IMR-90 (cell line): Measurements from ENCODE around the gene KRTAP9-3. TPM values are rescaled to one million over a fixed set of nuclear protein-coding genes. Genes with fewer than 3 reads are reported as not detected.
"Not testable (repeated sequence)": the region's sequence is repeated elsewhere in the genome, so short reads cannot be mapped to it uniquely, and the experiment has no call there.

Experiments
- ATAC-seq: fragments of 200-7000 bp; cut with Tn5 transposase; 2 replicates; pipeline ENCODE4 v1.9.1; 2020; ENCODE audit warnings: low read depth, mild to moderate bottlenecking, moderate library complexity
- BruUV-seq: library from RNA; stranded (reverse); fragments of 400-500 nt; replicated peaks from 2 replicates; lab custom pipeline; 2021; lab: Mats Ljungman, UMichigan
- CTCF ChIA-PET: fragments of 300-600 bp; formaldehyde crosslinking; extraction: SDS; loops from one replicate; lab custom pipeline; 2021; ENCODE audit warnings: antibody characterized with exemption; lab: Yijun Ruan, JAX
- POLR2A ChIA-PET: fragments of 300-600 bp; sonication (Branson Sonifier 250); formaldehyde crosslinking; loops from one replicate; lab custom pipeline; 2022; ENCODE audit warnings: antibody characterized with exemption; ENCODE audit not compliant: unreplicated experiment; lab: Charles Lee
- DNase-seq: peaks from one replicate; pipeline ENCODE4 v3.0.0; 2013
- H2AFZ ChIP-seq: replicated peaks from 2 replicates; pipeline ENCODE3; 2013; ENCODE audit warnings: low read length, mild to moderate bottlenecking; ENCODE audit not compliant: poor library complexity
- H2AK5ac ChIP-seq: 2 replicates; pipeline ENCODE4 v1.6.1; 2013; ENCODE audit warnings: low read depth, low read length, inconsistent platforms
- H2AK9ac ChIP-seq: replicated peaks from 2 replicates; pipeline ENCODE3; 2013; ENCODE audit warnings: mild to moderate bottlenecking, low read depth, low read length, moderate library complexity; ENCODE audit not compliant: poor library complexity
- H2BK120ac ChIP-seq: 2 replicates; pipeline ENCODE4 v1.6.1; 2013; ENCODE audit warnings: low read depth, low read length, inconsistent platforms
- H2BK15ac ChIP-seq: 3 replicates; pipeline ENCODE4 v1.6.1; 2013; ENCODE audit warnings: low read depth, low read length, inconsistent platforms
- H2BK20ac ChIP-seq: 2 replicates; pipeline ENCODE4 v1.6.1; 2013; ENCODE audit warnings: low read depth, mild to moderate bottlenecking, inconsistent platforms, low read length, moderate library complexity
- H2BK5ac ChIP-seq: 2 replicates; pipeline ENCODE4 v1.6.1; 2013; ENCODE audit warnings: mild to moderate bottlenecking, low read depth, low read length, inconsistent platforms; ENCODE audit not compliant: poor library complexity, severe bottlenecking
- H3K14ac ChIP-seq: replicated peaks from 2 replicates; pipeline ENCODE4 v1.6.1; 2013; ENCODE audit warnings: low read depth, low read length, inconsistent platforms
- H3K18ac ChIP-seq: 2 replicates; pipeline ENCODE4 v1.6.1; 2013; ENCODE audit warnings: low read depth, low read length, control low read depth
- H3K23ac ChIP-seq: 2 replicates; pipeline ENCODE4 v1.6.1; 2013; ENCODE audit warnings: low read depth, low read length, inconsistent platforms
- H3K27ac ChIP-seq: 2 replicates; pipeline ENCODE4 v1.5.1; 2013; ENCODE audit warnings: mild to moderate bottlenecking, control low read depth, low read length; ENCODE audit not compliant: insufficient read depth
- H3K27me3 ChIP-seq: 2 replicates; pipeline ENCODE4 v1.6.1; 2013; ENCODE audit warnings: low read length; ENCODE audit not compliant: control insufficient read depth, insufficient read depth
- H3K36me3 ChIP-seq: 2 replicates; pipeline ENCODE4 v1.6.1; 2013; ENCODE audit warnings: low read length, mixed read lengths; ENCODE audit not compliant: control insufficient read depth, insufficient read depth
- H3K4ac ChIP-seq: 2 replicates; pipeline ENCODE4 v1.6.1; 2013; ENCODE audit warnings: low read depth, low read length, inconsistent platforms
- H3K4me1 ChIP-seq: 2 replicates; pipeline ENCODE4 v1.6.1; 2013; ENCODE audit warnings: low read length, mixed read lengths; ENCODE audit not compliant: control insufficient read depth, insufficient read depth
- H3K4me2 ChIP-seq: 2 replicates; pipeline ENCODE4 v1.6.1; 2013; ENCODE audit warnings: low read depth, mild to moderate bottlenecking, control low read depth, low read length, moderate library complexity
- H3K4me3 ChIP-seq: 2 replicates; pipeline ENCODE4 v1.5.1; 2013; ENCODE audit warnings: low read depth, mild to moderate bottlenecking, control low read depth, low read length, moderate library complexity; ENCODE audit not compliant: insufficient read depth
- H3K56ac ChIP-seq: 2 replicates; pipeline ENCODE4 v1.6.1; 2013; ENCODE audit warnings: low read length, inconsistent platforms; ENCODE audit not compliant: insufficient read depth; ENCODE audit errors: extremely low read depth
- H3K79me1 ChIP-seq, 2 experiments: 2 replicates each; pipeline ENCODE4 v1.6.1; 2013; ENCODE audit warnings: low read length in 2 of 2, inconsistent platforms in 1 of 2, low read depth in 1 of 2
- H3K9ac ChIP-seq: 2 replicates; pipeline ENCODE4 v1.6.1; 2013; ENCODE audit warnings: low read depth, low read length, control low read depth
- H3K9me1 ChIP-seq: 2 replicates; pipeline ENCODE4 v1.6.1; 2013; ENCODE audit warnings: low read length, inconsistent platforms; ENCODE audit not compliant: insufficient read depth
- H3K9me3 ChIP-seq: 2 replicates; pipeline ENCODE4 v1.6.1; 2013; ENCODE audit warnings: low read length; ENCODE audit not compliant: control insufficient read depth, insufficient read depth
- H4K20me1 ChIP-seq: 2 replicates; pipeline ENCODE4 v1.6.1; 2013; ENCODE audit warnings: low read length, inconsistent platforms; ENCODE audit not compliant: insufficient read depth
- H4K5ac ChIP-seq: 2 replicates; pipeline ENCODE4 v1.6.1; 2013; ENCODE audit warnings: mild to moderate bottlenecking, low read depth, low read length, control low read depth
- H4K8ac ChIP-seq, 2 experiments: 2 replicates each; pipeline ENCODE4 v1.6.1; 2013; ENCODE audit warnings: low read depth in 2 of 2, low read length in 2 of 2, control low read depth in 1 of 2, inconsistent platforms in 1 of 2
- H4K91ac ChIP-seq: 2 replicates; pipeline ENCODE4 v1.6.1; 2013; ENCODE audit warnings: low read depth, low read length, inconsistent platforms; ENCODE audit not compliant: insufficient read depth
- BHLHE40 ChIP-seq: fragments of 150-350 bp; IDR thresholded peaks from 2 replicates; pipeline ENCODE4 v1.6.1; 2016; ENCODE audit warnings: mild to moderate bottlenecking, low read depth, low read length
- CEBPB ChIP-seq: IDR thresholded peaks from 2 replicates; pipeline ENCODE4 v1.6.1; 2012; ENCODE audit warnings: low read depth, low read length, improper control_type of control experiment
- CTCF ChIP-seq: conservative IDR thresholded peaks from 2 replicates; pipeline ENCODE4 v1.5.1; 2012; ENCODE audit warnings: mild to moderate bottlenecking, low read depth, low read length, improper control_type of control experiment
- FOS ChIP-seq: fragments of 150-350 bp; IDR thresholded peaks from 2 replicates; pipeline ENCODE4 v1.6.1; 2016; ENCODE audit warnings: low read depth, low read length
- MAFK ChIP-seq: IDR thresholded peaks from 2 replicates; pipeline ENCODE4 v1.6.1; 2012; ENCODE audit warnings: low read depth, low read length, improper control_type of control experiment
- MAZ ChIP-seq: IDR thresholded peaks from 2 replicates; pipeline ENCODE4 v1.6.1; 2012; ENCODE audit warnings: low read depth, mild to moderate bottlenecking, low read length, improper control_type of control experiment, moderate library complexity, borderline replicate concordance
- MXI1 ChIP-seq: IDR thresholded peaks from 2 replicates; pipeline ENCODE4 v1.6.1; 2012; ENCODE audit warnings: low read depth, mild to moderate bottlenecking, low read length, moderate library complexity, borderline replicate concordance
- POLR2A ChIP-seq: IDR thresholded peaks from 2 replicates; pipeline ENCODE4 v1.6.1; 2012; ENCODE audit warnings: mild to moderate bottlenecking, low read depth, low read length
- SMC3 ChIP-seq: fragments of 150-350 bp; IDR thresholded peaks from 2 replicates; pipeline ENCODE4 v1.6.1; 2016; ENCODE audit warnings: low read depth, mild to moderate bottlenecking, antibody characterized with exemption, low read length, moderate library complexity
- WGBS, 2 experiments: methylation state at CpG; one replicate each; pipeline versions ENCODE4 v1.1.5 to v1.1.7; 2013; ENCODE audit warnings: missing lambda C conversion rate in 2 of 2; ENCODE audit not compliant: insufficient read length in 1 of 2; ENCODE audit errors: extremely low coverage in 2 of 2; 5-methylcytosine and 5-hydroxymethylcytosine counted together
- dilution Hi-C: fragments of 300-500 bp; cut with HindIII; formaldehyde crosslinking; loops from one replicate; pipeline ENCODE4 v1.14.3; 2018; ENCODE audit warnings: low sequenced_read_pairs; ENCODE audit not compliant: unreplicated experiment
- in situ Hi-C: fragments of 300-500 bp; cut with MboI; formaldehyde crosslinking; loops from 3 replicates; pipeline ENCODE4 v1.14.3; 2019; ENCODE audit warnings: low sequenced_read_pairs, inconsistent platforms, mixed read lengths
- intact Hi-C: fragments of 100-400 bp; cut with micrococcal nuclease; formaldehyde crosslinking; loops from 2 replicates; pipeline ENCODE4 v1.10.0; 2022
- polyA plus RNA-seq, 3 experiments: library from polyadenylated mRNA; depleted of rRNA; stranded (reverse); fragments of >200 nt; gene quantifications; 2 replicates each; pipeline ENCODE4 v1.2.3, GENCODE V29; 2012; ENCODE audit warnings: low replicate concordance in 1 of 3
- total RNA-seq: library from RNA; depleted of rRNA; stranded (reverse); fragments of >200 nt; gene quantifications from 2 replicates; pipeline ENCODE4 v1.2.3, GENCODE V29; 2012

Gene KRTAP9-3
- total and polyA plus RNA-seq, 2 of the 4 experiments (the other 2 are of a cell fraction): not detected

DNA sequence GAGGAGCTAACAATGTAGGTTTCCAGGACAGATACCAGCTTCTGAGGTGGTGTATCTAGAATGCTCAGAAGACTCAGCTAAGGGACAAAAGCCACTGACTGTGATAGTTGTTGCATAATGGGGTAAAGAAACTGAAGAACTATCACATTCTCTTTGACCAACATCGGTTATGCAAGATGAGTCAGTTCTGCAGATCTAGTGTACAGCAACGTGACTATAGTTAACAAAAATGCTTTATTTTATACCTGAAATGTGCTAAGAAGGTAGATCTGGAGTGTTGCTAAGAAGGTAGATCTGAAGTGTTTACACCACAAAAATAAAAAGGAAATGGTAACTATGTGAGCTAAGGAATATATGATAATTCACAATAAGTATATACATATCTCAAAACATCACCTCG lies 35.5 kb downstream of the KRTAP9-3 start:
- H2BK15ac ChIP-seq: no peak overlapping the region
- H3K9me3 ChIP-seq: no peaks in the 10 kb centered on the region
- intact Hi-C loops (no loop called here), in situ Hi-C loops (no loop called here), dilution Hi-C loops (no loop called here)
- no peak overlapping the region for H2BK120ac ChIP-seq
- H3K9ac ChIP-seq: no peak overlapping the region
- DNase-seq (no peak), ATAC-seq (no peak)
- ChIA-PET CTCF (no interaction called here), POLR2A (no interaction called here)
- no peak overlapping the region for H2AFZ ChIP-seq
- no CpG with 5 or more reads among the region's 3 CpGs for WGBS, 2 experiments
- H3K4me1 ChIP-seq: no peaks in the 10 kb centered on the region
- H3K79me1 ChIP-seq: no peaks in the 10 kb centered on the region
- H3K56ac ChIP-seq: no peak overlapping the region
- no TSS peak for BruUV-seq
- H3K18ac ChIP-seq: no peak overlapping the region
- TF ChIP-seq CTCF (no peak), MAFK (no peak), BHLHE40 (no peak), MXI1 (no peak), SMC3 (no peak), POLR2A (no peak), MAZ (no peak), FOS (no peak), CEBPB (no peak)
- H2BK20ac ChIP-seq: no peak overlapping the region
- no peak overlapping the region for H3K4me2 ChIP-seq
- no peak overlapping the region for H2BK5ac ChIP-seq
- no peak overlapping the region for H3K27ac ChIP-seq
- no peak overlapping the region for H2AK5ac ChIP-seq
- no peaks in the 10 kb centered on the region for H3K36me3 ChIP-seq
- no peak overlapping the region for H4K91ac ChIP-seq
- H3K4ac ChIP-seq: no peak overlapping the region
- no peak overlapping the region for H4K8ac ChIP-seq
- H3K23ac ChIP-seq: no peak overlapping the region
- no peak overlapping the region for H3K14ac ChIP-seq
- H4K5ac ChIP-seq: no peak overlapping the region
- no peaks in the 10 kb centered on the region for H3K9me1 ChIP-seq
- H2AK9ac ChIP-seq: no peak overlapping the region
- no peak overlapping the region for H3K4me3 ChIP-seq
- H3K27me3 ChIP-seq: peaks cover 12% of the 10 kb centered on the region
- H4K20me1 ChIP-seq: no peaks in the 10 kb centered on the region

- H2BK15ac ChIP-seq, H3K4me1 ChIP-seq, H2AK5ac ChIP-seq, H4K5ac ChIP-seq, H3K27me3 ChIP-seq, H3K18ac ChIP-seq, H3K4me3 ChIP-seq, H3K9me1 ChIP-seq, H2BK20ac ChIP-seq, H3K4me2 ChIP-seq, CTCF ChIA-PET, H3K9ac ChIP-seq, H3K27ac ChIP-seq, H3K23ac ChIP-seq, H3K79me1 ChIP-seq, POLR2A ChIA-PET, H4K8ac ChIP-seq, H2AFZ ChIP-seq, H3K9me3 ChIP-seq, H3K56ac ChIP-seq, ATAC-seq, H2BK5ac ChIP-seq, H4K20me1 ChIP-seq, H2AK9ac ChIP-seq, dilution Hi-C loops, H3K36me3 ChIP-seq, BruUV-seq, intact Hi-C loops, H4K91ac ChIP-seq, H2BK120ac ChIP-seq, H3K14ac ChIP-seq, DNase-seq, in situ Hi-C loops, H3K4ac ChIP-seq: not testable (repeated sequence)
- no CpG with 5 or more reads among the region's 1 CpG for WGBS, 2 experiments
These were observed 39.1 kb downstream of the KRTAP9-3 start for GRCh38 chr17:41271323-41271722.
